Tibial nerve (tissue), 4 donors: ENCODE data around the gene ZNF714. TPM values are rescaled to one million over a fixed set of nuclear protein-coding genes. Genes with fewer than 3 reads are reported as not detected.
A peak's percentile ranks its signal among the peaks of the same experiment; 100 is the strongest.
"Not testable (repeated sequence)": the region's sequence is repeated elsewhere in the genome, so short reads cannot be mapped to it uniquely, and the experiment has no call there.

Experiments used
- DNase-seq, 2 donors: peaks; one replicate each; pipeline ENCODE4 v3.0.0-alpha.2; 2019; ENCODE audit warnings: low spot score in 2 of 2
- H3K27ac ChIP-seq, 4 donors: fragments of 200-600 bp; sonication (generic) in 3 of 4; one replicate each; pipeline ENCODE4 v1.5.1; 2017 to 2019; ENCODE audit warnings: mild to moderate bottlenecking in 1 of 4
- H3K27me3 ChIP-seq, 2 donors: fragments of 200-600 bp; sonication (generic) in 1 of 2; one replicate each; pipeline versions ENCODE4 v1.5.1 to v1.6.0; 2017 to 2019
- H3K36me3 ChIP-seq, 3 donors: fragments of 200-600 bp; sonication (generic); one replicate each; pipeline ENCODE4 v1.5.1; 2018 to 2019
- H3K4me1 ChIP-seq, 4 donors: fragments of 200-600 bp; sonication (generic) in 3 of 4; one replicate each; pipeline ENCODE4 v1.5.1; 2017 to 2019
- H3K4me3 ChIP-seq, 4 donors: fragments of 200-600 bp; sonication (generic) in 3 of 4; one replicate each; pipeline ENCODE4 v1.5.1; 2017 to 2019; ENCODE audit warnings: mild to moderate bottlenecking in 1 of 4, moderate library complexity in 1 of 4
- H3K9me3 ChIP-seq, 4 donors: fragments of 200-600 bp; sonication (generic) in 3 of 4; one replicate each; pipeline ENCODE4 v1.5.1; 2017 to 2019
- CTCF ChIP-seq, 5 experiments: fragments of 200-600 bp in 3 of 5; fragments of 450-650 bp in 2 of 5; sonication (generic) in 3 of 5; IDR thresholded peaks; one replicate each; pipeline ENCODE4 v1.5.1; 2016 to 2019; ENCODE audit warnings: antibody characterized with exemption in 5 of 5, mild to moderate bottlenecking in 3 of 5, moderate library complexity in 2 of 5
- EP300 ChIP-seq, 2 donors: sonication (generic); formaldehyde crosslinking; IDR thresholded peaks; one replicate each; pipeline ENCODE4 v1.6.1; 2017; ENCODE audit warnings: antibody characterized with exemption in 2 of 2, mild to moderate bottlenecking in 1 of 2
- POLR2A ChIP-seq, 2 donors: fragments of 450-650 bp; IDR thresholded peaks; one replicate each; pipeline ENCODE4 v1.6.1; 2017; ENCODE audit warnings: antibody characterized with exemption in 2 of 2, mild to moderate bottlenecking in 2 of 2, moderate library complexity in 2 of 2
- WGBS, 2 donors: methylation state at CpG; one replicate each; pipeline ENCODE4 v1.1.5; 2018; 5-methylcytosine and 5-hydroxymethylcytosine counted together
- total RNA-seq, 4 donors: library from RNA; depleted of rRNA; stranded (reverse); fragments of >200 nt; gene quantifications; one replicate each; pipeline ENCODE4 v1.1.0, GENCODE V29; 2016

ZNF714 gene
- total RNA-seq, 4 donors from 2014 or later, result 1.8 to 9.8 (median 5.0) TPM

- no peak overlapping the region for H3K4me3 ChIP-seq
- no peak for TF ChIP-seq POLR2A (IDR thresholded peaks at IDR 0.05)
- no peak for TF ChIP-seq EP300 (IDR thresholded peaks at IDR 0.05)
- no peak for TF ChIP-seq CTCF (IDR thresholded peaks at IDR 0.05)
- no peak overlapping the region for H3K27ac ChIP-seq
- no peaks in the 10 kb centered on the region for H3K9me3 ChIP-seq
- 44% methylated on average over 1 of the region's 1 CpG for WGBS, 2 donors
- H3K27me3 ChIP-seq, result no peaks in the 10 kb centered on the region
- no peaks in the 10 kb centered on the region for H3K36me3 ChIP-seq
- no peak for DNase-seq
- H3K4me1 ChIP-seq, result no peaks in the 10 kb centered on the region
These were observed 51.6 kb downstream of the ZNF714 start for GRCh38 chr19:21133633-21134032.

- H3K27me3 ChIP-seq, result no peaks in the 10 kb centered on the region
- no peak for TF ChIP-seq CTCF (IDR thresholded peaks at IDR 0.05)
- no peak for TF ChIP-seq POLR2A (IDR thresholded peaks at IDR 0.05)
- TF ChIP-seq EP300 (IDR thresholded peaks at IDR 0.05), result no peak
- H3K36me3 ChIP-seq, result no peaks in the 10 kb centered on the region
These were observed 52.9 kb downstream of the ZNF714 start for GRCh38 chr19:21134934-21135366.

DNA sequence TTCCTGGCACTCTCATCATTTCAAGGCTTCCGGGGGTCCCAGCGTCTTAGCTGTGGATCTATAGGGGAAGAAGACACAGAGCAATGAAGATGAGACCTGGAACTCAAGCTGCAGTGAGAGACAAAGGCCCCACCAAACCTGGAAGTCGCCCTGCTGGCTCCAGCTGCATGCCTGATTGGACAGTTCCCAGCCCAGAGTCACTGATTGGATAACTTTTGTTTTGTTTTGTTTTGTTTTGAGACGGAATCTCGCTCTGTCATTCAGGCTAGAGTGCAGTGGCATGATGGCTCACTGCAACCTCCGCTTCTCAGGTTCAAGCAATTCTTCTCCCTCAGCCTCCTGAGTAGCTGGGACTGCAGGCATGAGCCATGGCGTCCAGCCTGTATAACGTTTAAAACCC lies 53.4 kb downstream of the ZNF714 start:
- H3K27ac ChIP-seq, result no peak overlapping the region
- WGBS, 2 donors, result 80 to 83% methylated on average over 8 of the region's 8 CpGs
- no peaks in the 10 kb centered on the region for H3K4me1 ChIP-seq
- DNase-seq, result no peak
- H3K4me3 ChIP-seq, result no peak overlapping the region
- H3K9me3 ChIP-seq, result no peaks in the 10 kb centered on the region
- H3K27me3 ChIP-seq, result no peaks in the 10 kb centered on the region
- H3K36me3 ChIP-seq, result no peaks in the 10 kb centered on the region
- TF ChIP-seq EP300 (IDR thresholded peaks at IDR 0.05) (no peak), POLR2A (IDR thresholded peaks at IDR 0.05) (no peak), CTCF (IDR thresholded peaks at IDR 0.05) (no peak)

More at GRCh38 chr19:21134934-21135366, 52.9 kb downstream of the ZNF714 start:
- H3K9me3 ChIP-seq, result no peaks in the 10 kb centered on the region
- no peak for DNase-seq
- no peak overlapping the region for H3K27ac ChIP-seq
- no peaks in the 10 kb centered on the region for H3K4me1 ChIP-seq
- 73 to 81% methylated on average over 2 of the region's 2 CpGs for WGBS, 2 donors
- H3K4me3 ChIP-seq, result no peak overlapping the region

DNA sequence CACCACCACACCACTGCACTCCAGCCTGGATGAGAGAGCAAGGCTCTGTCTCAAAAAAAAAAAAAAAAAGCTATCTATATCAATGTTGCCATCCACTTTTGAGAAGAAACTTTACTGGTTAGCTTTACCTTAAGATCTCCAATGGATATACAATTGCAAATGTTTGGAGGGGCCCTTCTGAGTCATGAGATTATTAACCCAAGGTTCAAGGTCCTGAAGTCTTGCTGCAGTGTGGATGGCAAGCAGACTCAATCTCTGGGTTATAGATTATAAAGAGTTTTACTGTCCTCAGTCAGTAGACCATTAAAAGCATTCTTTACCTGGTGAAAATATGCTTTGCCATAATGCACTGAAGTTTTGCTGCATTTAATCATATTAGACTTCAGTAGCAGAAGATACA lies 56.1 kb downstream of the ZNF714 start:
- no peaks in the 10 kb centered on the region for H3K27me3 ChIP-seq
- H3K27ac ChIP-seq, result no peak overlapping the region
- H3K4me1 ChIP-seq, result peaks cover 0 to 13% (median 0%) of the 10 kb centered on the region in 4 donors
- no peak for DNase-seq
- TF ChIP-seq EP300 (IDR thresholded peaks at IDR 0.05), result no peak
- no peak for TF ChIP-seq CTCF (IDR thresholded peaks at IDR 0.05)
- no peak for TF ChIP-seq POLR2A (IDR thresholded peaks at IDR 0.05)
- no peaks in the 10 kb centered on the region for H3K36me3 ChIP-seq
- no peaks in the 10 kb centered on the region for H3K9me3 ChIP-seq
- no peak overlapping the region for H3K4me3 ChIP-seq

- H3K27ac ChIP-seq, result peak overlapping the region in 1 of 4 donors; percentile 85
- 95 to 100% methylated on average over 1 of the region's 1 CpG for WGBS, 2 donors
- H3K4me3 ChIP-seq, result not testable (repeated sequence)
These were observed 59.0 kb downstream of the ZNF714 start for GRCh38 chr19:21141006-21141405.

More at GRCh38 chr19:21141006-21141405, 59.0 kb downstream of the ZNF714 start:
- Histone ChIP-seq H3K36me3 (peaks cover 0 to 23% (median 0%) of the 10 kb centered on the region in 3 donors), H3K4me1 (peaks cover 0 to 16% (median 0%) of the 10 kb centered on the region in 4 donors)
- not testable (repeated sequence) for DNase-seq, H3K9me3 ChIP-seq, H3K27me3 ChIP-seq
